Glutamatergic neuron (in vitro differentiated cells): Measurements from ENCODE around the gene CBX8. TPM values are rescaled to one million over a fixed set of nuclear protein-coding genes. Genes with fewer than 3 reads are reported as not detected.

Experiments
- DNase-seq: peaks from one replicate; pipeline ENCODE4 v3.0.0; 2022
- H3K27ac Mint-ChIP-seq: one replicate; pipeline ENCODE4 v1.8.0; 2020; ENCODE audit warnings: mild to moderate bottlenecking, mixed read lengths, inconsistent platforms; ENCODE audit not compliant: unreplicated experiment
- H3K27me3 Mint-ChIP-seq: one replicate; pipeline ENCODE4 v1.8.0; 2020; ENCODE audit warnings: mild to moderate bottlenecking, moderate library complexity, mixed read lengths, inconsistent platforms; ENCODE audit not compliant: unreplicated experiment
- H3K36me3 Mint-ChIP-seq: one replicate; pipeline ENCODE4 v1.8.0; 2020; ENCODE audit warnings: mild to moderate bottlenecking, mixed read lengths, inconsistent platforms; ENCODE audit not compliant: unreplicated experiment
- H3K4me1 Mint-ChIP-seq: one replicate; pipeline ENCODE4 v1.8.0; 2020; ENCODE audit warnings: mild to moderate bottlenecking, low read depth, mixed read lengths, inconsistent platforms; ENCODE audit not compliant: unreplicated experiment
- H3K4me3 Mint-ChIP-seq: one replicate; pipeline ENCODE4 v1.8.0; 2020; ENCODE audit warnings: mild to moderate bottlenecking, mixed read lengths, inconsistent platforms; ENCODE audit not compliant: unreplicated experiment
- H3K9me3 Mint-ChIP-seq: one replicate; pipeline ENCODE4 v1.8.0; 2020; ENCODE audit warnings: mild to moderate bottlenecking, moderate library complexity, mixed read lengths, inconsistent platforms; ENCODE audit not compliant: unreplicated experiment
- total RNA-seq: library from RNA; stranded (reverse); fragmentation: NEBNext Ultra II Directional; extraction: Animal tissue kit (Norgen Biotek cat#: 25700); gene quantifications from one replicate; pipeline ENCODE4 v1.2.1, GENCODE V29; 2021; ENCODE audit not compliant: unreplicated experiment
- TF ChIP-seq, protein P1 (sequence below): fragments of 200-600 bp; sonication (generic); IDR thresholded peaks from one replicate; pipeline ENCODE4 v1.5.0; 2021; ENCODE audit not compliant: partially characterized antibody, unreplicated experiment

The CBX8 gene
- total RNA-seq, 1 donor from 2014 or later, result 13.8 TPM

DNA sequence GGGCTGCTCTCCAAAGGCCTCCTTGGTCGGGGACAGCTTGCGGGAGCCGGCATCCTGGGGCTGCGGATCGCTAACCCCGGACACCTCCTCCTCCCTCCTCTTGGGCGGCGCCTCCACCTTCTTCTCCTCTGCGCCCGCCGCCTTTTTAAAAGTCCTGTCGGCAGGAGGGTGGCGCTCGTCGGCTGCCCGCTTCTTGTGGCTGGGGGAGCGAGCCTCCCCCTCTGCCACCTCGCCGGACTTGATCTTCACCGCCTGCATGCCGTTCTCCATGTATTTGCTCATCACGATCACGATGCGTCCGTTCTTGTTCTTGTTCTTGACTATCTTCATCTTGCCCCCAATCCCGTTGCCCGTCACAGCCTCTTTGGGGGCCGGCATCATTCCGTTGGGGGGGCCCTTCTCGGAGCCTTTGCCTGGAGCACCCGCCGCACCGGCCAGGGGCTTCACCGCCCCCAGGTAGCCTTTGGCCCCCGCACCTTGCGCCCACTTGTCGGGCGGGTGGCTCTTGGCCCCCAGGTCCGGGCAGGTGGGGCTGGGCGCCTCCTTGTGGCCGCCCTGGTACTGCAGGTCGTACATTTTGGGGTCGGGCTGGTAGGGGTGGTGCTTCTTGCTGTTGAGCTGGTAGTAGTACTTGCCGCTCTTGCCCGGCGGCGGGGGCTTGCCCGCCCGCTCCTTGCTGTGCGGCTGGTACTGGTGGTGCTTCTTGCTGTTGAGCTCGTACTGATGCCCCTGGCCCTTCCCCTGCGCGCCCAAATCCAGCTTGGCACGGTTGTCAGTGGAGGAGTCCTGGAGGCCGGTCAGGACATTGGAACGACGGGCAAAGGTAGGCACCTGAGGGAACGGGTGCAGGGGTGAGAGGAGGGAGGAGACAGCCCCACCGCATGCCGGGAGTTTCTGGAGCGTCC, 37.9 kb upstream of the CBX8 start:
- Mint-ChIP-seq H3K4me1 (peaks cover 9% of the 10 kb centered on the region), H3K27ac (no peak overlapping the region), H3K4me3 (peak overlapping the region; percentile 61), H3K36me3 (no peaks in the 10 kb centered on the region), H3K9me3 (peaks cover 6% of the 10 kb centered on the region), H3K27me3 (peaks cover 21% of the 10 kb centered on the region)
- TF ChIP-seq, protein P1, sequence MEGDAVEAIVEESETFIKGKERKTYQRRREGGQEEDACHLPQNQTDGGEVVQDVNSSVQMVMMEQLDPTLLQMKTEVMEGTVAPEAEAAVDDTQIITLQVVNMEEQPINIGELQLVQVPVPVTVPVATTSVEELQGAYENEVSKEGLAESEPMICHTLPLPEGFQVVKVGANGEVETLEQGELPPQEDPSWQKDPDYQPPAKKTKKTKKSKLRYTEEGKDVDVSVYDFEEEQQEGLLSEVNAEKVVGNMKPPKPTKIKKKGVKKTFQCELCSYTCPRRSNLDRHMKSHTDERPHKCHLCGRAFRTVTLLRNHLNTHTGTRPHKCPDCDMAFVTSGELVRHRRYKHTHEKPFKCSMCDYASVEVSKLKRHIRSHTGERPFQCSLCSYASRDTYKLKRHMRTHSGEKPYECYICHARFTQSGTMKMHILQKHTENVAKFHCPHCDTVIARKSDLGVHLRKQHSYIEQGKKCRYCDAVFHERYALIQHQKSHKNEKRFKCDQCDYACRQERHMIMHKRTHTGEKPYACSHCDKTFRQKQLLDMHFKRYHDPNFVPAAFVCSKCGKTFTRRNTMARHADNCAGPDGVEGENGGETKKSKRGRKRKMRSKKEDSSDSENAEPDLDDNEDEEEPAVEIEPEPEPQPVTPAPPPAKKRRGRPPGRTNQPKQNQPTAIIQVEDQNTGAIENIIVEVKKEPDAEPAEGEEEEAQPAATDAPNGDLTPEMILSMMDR, result peak; percentile 97
- DNase-seq, result peak; percentile 71

DNA sequence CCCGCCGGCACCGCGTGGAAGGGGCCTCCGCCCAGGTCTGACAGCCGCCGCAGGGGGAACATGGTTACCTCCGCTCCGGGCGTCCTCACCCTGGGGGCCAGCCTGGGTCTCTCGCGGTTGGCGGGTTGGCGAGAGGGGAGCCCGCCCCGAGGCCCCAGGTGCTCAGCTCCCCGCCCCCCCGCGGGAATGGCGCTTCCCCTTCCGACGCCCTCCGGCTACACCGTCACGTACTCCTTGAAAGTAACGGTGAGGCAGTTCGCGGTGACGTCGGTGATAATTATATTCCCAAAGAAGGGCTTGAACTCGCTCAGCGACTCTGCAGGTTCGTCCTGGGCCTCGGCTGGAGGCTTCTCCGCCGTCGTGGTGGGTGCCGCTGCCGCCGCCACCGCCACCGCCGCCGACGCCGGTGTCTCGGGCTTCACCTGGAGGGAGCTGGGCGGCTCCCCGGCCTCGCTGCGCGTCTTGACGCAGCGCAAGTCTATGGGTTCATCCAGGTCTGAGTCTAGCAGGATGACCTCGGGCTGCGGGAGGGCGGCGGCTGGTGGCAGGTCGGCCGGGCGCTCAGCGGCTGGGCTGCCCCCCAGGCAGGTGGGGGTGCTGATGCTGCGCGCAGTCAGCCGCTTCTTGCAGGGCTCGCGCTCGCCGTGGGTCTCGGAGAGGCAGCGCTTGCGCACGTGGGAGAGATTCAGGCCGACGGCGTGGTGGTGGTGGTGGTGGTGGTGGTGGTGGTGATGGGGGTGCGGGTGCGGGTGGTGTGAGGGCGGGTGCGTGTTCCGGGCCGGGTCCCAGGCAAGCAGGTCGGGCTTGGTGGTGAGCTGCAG, 37.1 kb upstream of the CBX8 start:
- peaks cover 6% of the 10 kb centered on the region for H3K9me3 Mint-ChIP-seq
- no peak for DNase-seq
- TF ChIP-seq, protein P1, result no peak
- peaks cover 9% of the 10 kb centered on the region for H3K4me1 Mint-ChIP-seq
- H3K4me3 Mint-ChIP-seq, result peak overlapping the region; percentile 38
- H3K27me3 Mint-ChIP-seq, result peaks cover 24% of the 10 kb centered on the region
- no peak overlapping the region for H3K27ac Mint-ChIP-seq
- no peaks in the 10 kb centered on the region for H3K36me3 Mint-ChIP-seq

DNA sequence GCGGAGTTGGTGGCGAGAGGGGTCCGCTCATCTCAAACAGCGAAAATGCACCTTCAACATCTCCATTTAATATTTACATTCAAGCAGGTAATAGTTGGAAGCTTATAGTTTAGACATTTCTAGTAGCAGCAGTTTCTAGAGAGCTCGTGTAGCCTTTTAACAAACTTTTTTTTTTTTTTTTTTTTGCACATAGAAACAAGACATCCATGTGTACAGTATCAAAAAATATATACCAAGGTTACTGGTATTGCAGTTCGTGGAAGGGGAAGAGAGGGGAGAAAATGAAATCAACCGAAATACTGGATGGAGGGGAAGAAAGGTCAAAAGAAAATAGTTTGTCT, 36.2 kb upstream of the CBX8 start:
- Mint-ChIP-seq H3K27ac (no peak overlapping the region), H3K36me3 (no peaks in the 10 kb centered on the region), H3K27me3 (peaks cover 21% of the 10 kb centered on the region), H3K4me1 (peaks cover 8% of the 10 kb centered on the region), H3K9me3 (peaks cover 6% of the 10 kb centered on the region), H3K4me3 (peak overlapping the region; percentile 61)
- TF ChIP-seq, protein P1, result no peak
- no peak for DNase-seq

DNA sequence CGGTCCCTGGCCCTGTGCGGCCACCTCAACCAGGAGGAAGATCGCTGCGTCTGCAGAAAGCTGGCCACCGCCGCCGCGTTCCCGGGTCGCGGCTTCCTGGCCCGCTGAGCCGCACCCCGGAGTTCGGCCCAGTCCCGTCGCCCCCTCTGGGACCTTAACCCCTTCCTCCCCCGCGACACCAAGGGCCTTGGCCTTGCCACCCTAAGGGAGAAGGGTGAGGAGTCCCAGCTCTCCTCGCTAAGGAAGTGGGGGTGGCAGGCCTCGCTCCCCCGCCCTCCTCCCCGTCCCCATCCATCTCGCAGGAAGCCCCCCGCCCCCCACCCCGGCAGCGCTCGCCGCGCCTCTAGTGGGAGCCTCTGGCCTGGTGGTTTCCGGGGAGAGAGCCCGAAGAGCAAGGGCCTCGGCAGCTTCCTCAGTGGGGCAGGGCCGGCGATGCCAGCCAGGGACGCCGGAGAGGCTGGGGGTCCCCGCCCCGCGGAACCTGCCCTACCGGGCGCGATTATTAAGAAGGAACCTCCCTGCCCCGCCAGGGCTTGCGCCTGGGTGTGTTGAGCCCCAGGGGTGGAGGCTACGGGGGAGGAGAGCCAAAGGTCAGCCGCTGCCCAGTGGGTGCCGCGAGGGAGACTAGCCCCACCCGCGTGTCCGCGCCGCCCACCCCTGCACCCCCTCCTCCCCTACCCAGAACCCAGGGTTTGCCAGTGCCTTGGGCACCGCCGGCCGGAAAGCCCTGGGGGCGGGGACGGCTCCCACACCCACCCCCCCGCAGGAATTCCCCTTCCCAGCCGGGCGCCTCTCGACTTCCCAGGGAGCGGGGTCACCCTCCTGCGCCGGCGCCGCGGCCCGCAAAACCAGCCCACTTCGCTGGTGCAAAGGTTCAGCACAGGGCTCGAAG, 35.6 kb upstream of the CBX8 start:
- Mint-ChIP-seq H3K27ac (no peak overlapping the region), H3K9me3 (peaks cover 4% of the 10 kb centered on the region), H3K4me1 (peaks cover 7% of the 10 kb centered on the region), H3K4me3 (peak overlapping the region; percentile 61), H3K36me3 (no peaks in the 10 kb centered on the region), H3K27me3 (peaks cover 19% of the 10 kb centered on the region)
- DNase-seq, result no peak
- TF ChIP-seq, protein P1, result no peak
